PC-3 (cell line): Measurements from ENCODE around the gene KIRREL1.

Source experiments
- CTCF ChIP-seq: fragments of 300-600 bp; sonication (generic); conservative IDR thresholded peaks from 2 replicates; pipeline ENCODE4 v1.5.1; 2017; ENCODE audit warnings: antibody characterized with exemption, low read depth, mild to moderate bottlenecking, low read length
- EZH2 ChIP-seq: fragments of 300-600 bp; sonication (generic); IDR thresholded peaks from one replicate; pipeline ENCODE4 v1.6.1; 2017; ENCODE audit warnings: antibody characterized with exemption, mild to moderate bottlenecking, low read length; ENCODE audit not compliant: unreplicated experiment

- TF ChIP-seq CTCF: no peak
- TF ChIP-seq EZH2: no peak
Measured at GRCh38 chr1:158025576-158026230, 32.3 kb downstream of the KIRREL1 start.
